GM21381 (cell line): ENCODE results near the gene TRIM31.

ENCODE experiments used
- ATAC-seq: cut with Tn5 transposase; IDR thresholded peaks from one replicate; pipeline ENCODE4 v1.9.1; 2021; ENCODE audit warnings: mild to moderate bottlenecking, moderate library complexity; ENCODE audit not compliant: unreplicated experiment

TRIM31 gene

GRCh38 chr6:30055513-30055912 is 57.4 kb downstream of the TRIM31 start:
- ATAC-seq, result no peak

- ATAC-seq, result no peak
These were observed 59.2 kb downstream of the TRIM31 start for GRCh38 chr6:30053682-30054081.
